ENCODE results near the gene C17orf50.

C17orf50 gene

DNA sequence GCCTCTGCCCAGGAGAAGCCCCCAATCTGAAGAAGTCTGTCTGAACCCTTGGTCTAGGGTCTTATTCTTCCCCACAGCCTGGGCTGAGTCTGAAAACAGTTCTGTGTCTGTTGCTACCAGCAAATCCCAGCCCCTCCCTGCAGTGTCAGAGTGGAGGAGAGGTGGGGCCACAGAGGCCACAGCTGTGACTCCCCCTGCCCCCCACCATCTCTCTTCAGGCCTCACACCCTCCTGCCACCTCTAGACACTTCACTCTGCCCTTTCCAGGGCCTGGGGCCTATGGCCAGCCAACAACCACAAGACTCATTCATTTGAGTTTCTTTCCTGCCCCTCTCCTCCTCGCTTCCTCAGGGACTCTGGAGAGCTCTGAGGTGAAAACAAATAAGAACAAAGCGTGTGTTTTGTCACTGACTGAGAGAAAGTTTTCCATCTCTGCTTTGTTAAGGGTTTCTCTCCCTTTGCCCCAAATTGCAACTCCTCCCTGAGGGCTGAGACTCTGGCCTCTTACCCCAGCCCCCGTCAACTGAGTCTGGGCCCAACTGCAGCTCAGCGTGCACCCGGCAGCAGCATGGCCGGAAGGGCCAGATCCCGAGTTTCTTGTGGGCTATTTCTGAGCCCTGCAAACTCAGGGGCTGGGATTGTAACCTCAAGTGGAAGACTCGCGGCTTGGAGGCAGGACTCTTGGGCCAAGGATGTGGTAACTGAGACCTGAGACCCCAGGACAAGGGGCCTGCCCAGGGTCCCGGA is 13.2 kb downstream of the C17orf50 start:
- Histone ChIP-seq H3K4me1 (ENCODE audit: control insufficient read depth, insufficient read depth, low read length) (peaks cover 26% of the 10 kb centered on the region), H3K27me3 (ENCODE audit: control insufficient read depth, insufficient read depth, low read length) (peaks cover 38% of the 10 kb centered on the region)

DNA sequence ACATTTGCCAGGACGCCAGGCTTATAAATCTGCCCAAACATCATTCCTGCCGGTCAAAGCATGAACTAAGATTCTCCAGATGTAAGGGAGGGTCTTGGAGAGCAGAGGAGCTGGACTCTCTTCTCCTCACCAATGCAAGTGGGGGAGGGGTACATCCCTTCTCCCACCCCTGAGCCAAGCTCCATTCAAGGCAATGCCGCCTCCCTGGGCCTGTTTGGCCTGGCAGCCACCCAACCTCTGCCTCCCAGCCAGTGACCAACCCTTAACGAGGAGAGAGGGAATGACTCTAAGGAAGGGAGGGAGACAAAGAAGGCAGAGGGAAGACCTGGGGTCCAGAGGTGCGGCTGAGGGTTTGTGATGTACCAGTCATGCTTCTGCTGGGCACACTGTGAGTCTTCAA is 13.8 kb downstream of the C17orf50 start:
- H3K27me3 ChIP-seq (ENCODE audit: control insufficient read depth, insufficient read depth, low read length), result peaks cover 39% of the 10 kb centered on the region
- no peaks in the 10 kb centered on the region for H3K9me3 ChIP-seq (replicated peaks; ENCODE audit: low read length)
- H3K4me1 ChIP-seq (ENCODE audit: control insufficient read depth, insufficient read depth, low read length), result peaks cover 28% of the 10 kb centered on the region
- no peak overlapping the region for H3K4me2 ChIP-seq (ENCODE audit: low read length)
- no peaks in the 10 kb centered on the region for H3K36me3 ChIP-seq (ENCODE audit: insufficient read depth, low read length)
- H3K4me3 ChIP-seq (ENCODE audit: low read length), result no peak overlapping the region
- no peak overlapping the region for H3K9ac ChIP-seq (ENCODE audit: low read depth, low read length)

More for the DNA sequence above, 13.2 kb downstream of the C17orf50 start:
- Histone ChIP-seq H3K4me3 (ENCODE audit: low read length) (no peak overlapping the region), H3K9me3 (replicated peaks; ENCODE audit: low read length) (no peaks in the 10 kb centered on the region), H3K9ac (ENCODE audit: low read depth, low read length) (no peak overlapping the region), H3K36me3 (ENCODE audit: insufficient read depth, low read length) (no peaks in the 10 kb centered on the region), H3K4me2 (ENCODE audit: low read length) (no peak overlapping the region)

DNA sequence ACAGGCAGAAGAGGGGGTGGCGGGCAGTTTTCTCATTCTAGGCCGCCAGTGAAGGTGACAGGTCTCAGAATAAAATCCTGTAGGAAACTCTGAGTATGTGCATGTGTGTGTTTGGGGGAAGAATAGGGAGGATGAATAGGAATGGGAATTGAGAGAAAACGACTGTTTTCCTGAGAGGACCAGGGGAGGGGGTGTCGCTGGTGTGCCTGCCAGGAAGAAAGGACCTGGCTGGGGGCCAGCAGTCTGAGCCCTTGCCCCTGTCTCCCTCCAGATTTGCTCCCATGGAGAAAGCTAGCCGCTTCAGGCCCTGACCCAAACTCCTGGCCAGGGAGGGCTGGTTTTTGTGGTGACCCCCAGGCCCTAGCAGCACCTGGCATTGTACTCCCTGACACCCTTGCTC is 14.4 kb downstream of the C17orf50 start:
- Histone ChIP-seq H3K4me2 (ENCODE audit: low read length) (no peak overlapping the region), H3K9me3 (replicated peaks; ENCODE audit: low read length) (no peaks in the 10 kb centered on the region), H3K4me3 (ENCODE audit: low read length) (no peak overlapping the region), H3K27me3 (ENCODE audit: control insufficient read depth, insufficient read depth, low read length) (peaks cover 42% of the 10 kb centered on the region), H3K9ac (ENCODE audit: low read depth, low read length) (no peak overlapping the region), H3K36me3 (ENCODE audit: insufficient read depth, low read length) (no peaks in the 10 kb centered on the region), H3K4me1 (ENCODE audit: control insufficient read depth, insufficient read depth, low read length) (peaks cover 28% of the 10 kb centered on the region)

DNA sequence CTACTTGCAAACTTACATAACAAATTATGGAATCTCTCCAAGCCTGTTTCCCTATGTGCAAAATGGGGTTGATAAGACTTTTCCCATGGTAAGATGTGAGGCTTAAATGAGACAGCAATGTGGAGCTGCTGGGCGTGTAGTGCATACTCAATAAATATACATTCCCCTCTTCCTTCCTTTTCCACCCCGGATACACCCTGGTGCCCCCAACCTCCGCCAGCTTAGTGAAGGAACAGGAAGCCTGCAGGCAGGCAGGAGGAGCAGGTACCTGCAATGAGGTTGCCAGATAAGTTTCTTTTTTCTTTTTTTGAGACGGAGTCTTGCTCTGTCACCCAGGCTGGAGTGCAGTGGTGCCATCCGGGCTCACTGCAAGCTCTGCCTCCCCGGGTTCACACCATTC is 14.9 kb downstream of the C17orf50 start:
- Histone ChIP-seq H3K27me3 (ENCODE audit: control insufficient read depth, insufficient read depth, low read length) (peaks cover 42% of the 10 kb centered on the region), H3K4me2 (ENCODE audit: low read length) (no peak overlapping the region), H3K4me3 (ENCODE audit: low read length) (no peak overlapping the region)

DNA sequence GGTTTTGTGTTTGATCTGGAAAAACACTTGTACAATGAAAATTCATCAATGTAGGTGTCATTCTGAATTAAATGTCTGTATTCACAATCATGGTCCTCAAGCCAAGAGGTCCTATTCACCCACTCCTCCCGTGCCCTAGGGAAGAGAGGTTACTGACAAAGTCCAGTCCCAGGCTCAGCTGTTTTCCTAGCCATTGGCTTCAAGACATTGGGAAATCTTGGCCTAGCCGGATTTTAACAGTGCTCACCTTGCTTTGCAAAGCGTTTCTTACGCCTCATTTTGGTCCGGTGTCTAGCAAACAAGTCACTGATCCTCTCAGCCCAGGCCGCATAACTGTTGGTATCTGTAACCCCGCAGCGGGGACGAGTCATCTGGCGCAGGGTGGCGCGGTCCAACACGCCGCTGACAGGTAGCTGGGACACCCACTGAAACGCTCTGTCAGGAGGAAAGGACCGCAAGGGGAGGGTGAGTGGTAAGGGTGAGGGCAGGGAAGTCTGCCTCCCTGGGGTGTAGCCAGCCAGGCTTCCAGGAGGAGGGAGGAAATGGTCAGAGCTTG is 18.0 kb downstream of the C17orf50 start:
- Histone ChIP-seq H3K27me3 (ENCODE audit: control insufficient read depth, insufficient read depth, low read length) (peaks cover 46% of the 10 kb centered on the region), H3K9ac (ENCODE audit: low read depth, low read length) (no peak overlapping the region), H3K4me2 (ENCODE audit: low read length) (peak overlapping the region; percentile 23), H3K4me3 (ENCODE audit: low read length) (no peak overlapping the region), H3K36me3 (ENCODE audit: insufficient read depth, low read length) (no peaks in the 10 kb centered on the region), H3K4me1 (ENCODE audit: control insufficient read depth, insufficient read depth, low read length) (peaks cover 33% of the 10 kb centered on the region), H3K9me3 (replicated peaks; ENCODE audit: low read length) (no peaks in the 10 kb centered on the region)

More for the DNA sequence above, 14.9 kb downstream of the C17orf50 start:
- Histone ChIP-seq H3K9me3 (replicated peaks; ENCODE audit: low read length) (no peaks in the 10 kb centered on the region), H3K9ac (ENCODE audit: low read depth, low read length) (no peak overlapping the region), H3K4me1 (ENCODE audit: control insufficient read depth, insufficient read depth, low read length) (peaks cover 28% of the 10 kb centered on the region), H3K36me3 (ENCODE audit: insufficient read depth, low read length) (no peaks in the 10 kb centered on the region)

DNA sequence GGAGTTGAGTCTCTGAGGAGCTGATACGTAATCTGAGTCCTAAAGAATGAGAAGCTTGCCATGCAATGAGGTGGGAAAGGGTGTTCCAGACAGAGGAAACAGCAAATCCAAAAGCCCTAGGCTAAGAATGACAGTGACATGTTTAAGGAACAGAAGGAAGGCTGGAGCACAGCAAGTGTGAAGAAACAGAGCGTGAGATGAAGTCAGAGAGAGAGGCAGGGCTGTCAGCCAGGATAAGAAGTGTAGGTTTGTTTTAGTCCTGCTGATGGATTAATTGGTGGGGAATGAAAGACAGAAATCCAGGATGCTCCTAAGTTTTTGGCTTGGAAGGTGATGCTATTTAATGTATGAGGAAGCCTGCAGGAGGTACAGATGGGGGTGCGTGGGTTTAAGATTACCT is 20.3 kb downstream of the C17orf50 start:
- Histone ChIP-seq H3K4me3 (ENCODE audit: low read length) (no peak overlapping the region), H3K27me3 (ENCODE audit: control insufficient read depth, insufficient read depth, low read length) (peaks cover 36% of the 10 kb centered on the region), H3K9me3 (replicated peaks; ENCODE audit: low read length) (no peaks in the 10 kb centered on the region), H3K9ac (ENCODE audit: low read depth, low read length) (no peak overlapping the region), H3K36me3 (ENCODE audit: insufficient read depth, low read length) (no peaks in the 10 kb centered on the region), H3K4me2 (ENCODE audit: low read length) (no peak overlapping the region), H3K4me1 (ENCODE audit: control insufficient read depth, insufficient read depth, low read length) (peaks cover 26% of the 10 kb centered on the region)

DNA sequence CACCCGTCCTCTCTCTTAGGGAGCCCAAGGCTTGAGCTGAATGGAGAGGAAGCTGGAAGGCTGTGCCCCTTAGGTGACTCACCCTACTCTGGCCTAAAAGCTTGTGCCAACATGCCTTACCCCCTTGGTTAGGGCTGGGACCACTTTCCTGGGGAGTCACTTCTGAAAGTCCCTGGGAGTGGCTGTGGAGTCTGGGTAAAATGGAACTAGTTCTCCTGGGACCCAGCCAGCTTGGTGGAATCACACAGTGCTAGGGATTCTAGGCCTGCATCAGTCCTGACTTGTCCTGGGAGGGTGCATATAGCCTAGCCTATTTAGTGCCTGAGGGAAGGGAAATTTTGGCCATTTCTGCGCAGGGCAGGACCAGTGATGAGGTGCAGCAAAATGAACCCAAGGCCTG is 24.2 kb downstream of the C17orf50 start:
- H3K4me3 ChIP-seq (ENCODE audit: low read length), result no peak overlapping the region
- no peak overlapping the region for H3K9ac ChIP-seq (ENCODE audit: low read depth, low read length)
- no peak overlapping the region for H3K4me2 ChIP-seq (ENCODE audit: low read length)
- no peaks in the 10 kb centered on the region for H3K9me3 ChIP-seq (replicated peaks; ENCODE audit: low read length)
- no peaks in the 10 kb centered on the region for H3K36me3 ChIP-seq (ENCODE audit: insufficient read depth, low read length)
- peaks cover 39% of the 10 kb centered on the region for H3K4me1 ChIP-seq (ENCODE audit: control insufficient read depth, insufficient read depth, low read length)
- peaks cover 24% of the 10 kb centered on the region for H3K27me3 ChIP-seq (ENCODE audit: control insufficient read depth, insufficient read depth, low read length)

DNA sequence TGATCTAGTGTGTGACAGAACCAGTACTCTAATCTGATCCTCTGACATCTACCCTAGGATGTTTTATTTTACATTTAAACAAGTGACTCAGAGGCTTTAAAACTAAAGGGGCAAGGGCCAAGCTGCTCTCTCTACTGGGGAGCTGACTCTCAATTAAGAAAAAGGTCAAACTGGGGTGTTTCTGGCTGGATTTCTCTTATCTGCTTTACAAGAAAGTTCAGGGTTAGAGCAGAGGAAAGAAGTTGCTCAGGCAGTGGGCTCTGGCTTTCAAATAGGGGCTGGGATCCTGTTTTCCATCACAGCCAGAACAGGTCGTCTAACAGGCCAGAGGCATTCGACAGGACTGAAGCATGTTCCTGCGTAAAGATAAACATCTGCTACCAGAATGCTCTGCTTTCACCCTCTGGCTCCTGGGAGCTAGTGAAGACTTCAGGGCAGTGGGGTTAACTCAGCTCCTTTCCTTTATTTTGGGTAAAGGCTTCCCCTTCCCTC is 26.3 kb downstream of the C17orf50 start:
- H3K4me1 ChIP-seq (ENCODE audit: control insufficient read depth, insufficient read depth, low read length), result peaks cover 39% of the 10 kb centered on the region
- peaks cover 14% of the 10 kb centered on the region for H3K27me3 ChIP-seq (ENCODE audit: control insufficient read depth, insufficient read depth, low read length)
- H3K9me3 ChIP-seq (replicated peaks; ENCODE audit: low read length), result no peaks in the 10 kb centered on the region
- no peak overlapping the region for H3K4me3 ChIP-seq (ENCODE audit: low read length)
- H3K4me2 ChIP-seq (ENCODE audit: low read length), result peak overlapping the region; percentile 35
- H3K9ac ChIP-seq (ENCODE audit: low read depth, low read length), result no peak overlapping the region
- no peaks in the 10 kb centered on the region for H3K36me3 ChIP-seq (ENCODE audit: insufficient read depth, low read length)

DNA sequence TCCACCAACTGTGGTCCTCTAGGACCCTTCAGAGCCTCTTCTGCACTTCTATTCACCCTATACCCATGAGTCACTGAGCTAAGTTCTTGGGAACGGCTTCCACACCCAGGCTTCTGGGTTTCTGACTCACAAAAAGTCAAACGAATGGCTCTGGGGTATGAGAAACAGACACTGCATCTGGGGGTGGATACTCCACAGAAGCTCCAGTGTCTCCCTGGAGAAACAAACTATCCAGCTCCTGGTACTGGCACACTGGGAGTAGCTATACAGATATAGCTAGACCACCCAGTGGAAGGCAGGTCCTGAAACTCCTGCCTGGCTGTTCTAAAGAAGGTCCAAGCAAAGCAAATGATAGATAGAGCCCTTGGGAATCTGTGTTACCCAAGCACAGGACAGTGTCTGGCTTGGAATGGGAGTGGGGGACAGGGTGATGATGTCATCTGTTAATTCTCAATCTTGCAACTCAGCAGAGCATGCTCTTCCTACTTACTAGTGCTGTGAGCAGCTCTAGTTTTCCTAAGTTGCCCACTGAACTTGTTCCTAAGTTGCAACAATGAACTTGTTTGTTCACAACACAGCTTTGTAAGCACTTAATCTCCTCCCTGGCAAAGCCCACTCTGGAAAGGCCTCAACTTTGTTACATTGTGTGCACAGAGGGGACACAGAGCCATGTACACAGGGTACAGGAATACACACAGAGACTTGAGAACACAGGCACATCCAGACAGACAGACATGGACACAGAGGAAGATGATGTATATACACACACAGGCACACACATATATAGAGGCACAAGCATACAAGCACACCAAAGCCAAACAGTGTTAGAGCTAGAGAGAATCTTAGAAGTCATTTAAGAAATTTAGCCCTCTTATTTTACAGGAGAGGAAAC is 28.0 kb downstream of the C17orf50 start:
- Histone ChIP-seq H3K27me3 (ENCODE audit: control insufficient read depth, insufficient read depth, low read length) (peaks cover 19% of the 10 kb centered on the region), H3K9me3 (replicated peaks; ENCODE audit: low read length) (no peaks in the 10 kb centered on the region), H3K4me3 (ENCODE audit: low read length) (peak overlapping the region; percentile 37), H3K4me2 (ENCODE audit: low read length) (peak overlapping the region; percentile 74), H3K36me3 (ENCODE audit: insufficient read depth, low read length) (no peaks in the 10 kb centered on the region), H3K4me1 (ENCODE audit: control insufficient read depth, insufficient read depth, low read length) (peaks cover 34% of the 10 kb centered on the region), H3K9ac (ENCODE audit: low read depth, low read length) (peak overlapping the region; percentile 38)

DNA sequence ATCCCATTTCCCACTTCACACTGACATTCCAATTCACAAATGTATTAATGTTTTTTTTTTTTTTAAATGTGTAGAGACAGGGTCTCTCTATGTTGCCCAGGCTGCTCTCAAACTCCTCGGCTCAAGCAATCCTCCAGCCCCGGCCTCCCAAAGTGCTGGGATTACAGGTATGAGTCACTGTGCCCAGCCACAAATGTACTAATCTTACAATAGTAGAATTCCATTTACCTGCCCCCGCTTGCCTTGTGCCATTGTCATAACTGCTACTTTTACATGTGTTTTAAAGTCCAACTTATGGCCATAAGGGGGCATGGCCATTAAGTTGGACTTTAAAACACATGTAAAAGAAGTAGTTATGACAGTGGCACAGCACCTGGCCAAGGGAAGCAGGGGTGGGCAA is 30.2 kb downstream of the C17orf50 start:
- H3K4me2 ChIP-seq (ENCODE audit: low read length), result no peak overlapping the region
- peaks cover 33% of the 10 kb centered on the region for H3K27me3 ChIP-seq (ENCODE audit: control insufficient read depth, insufficient read depth, low read length)
- no peaks in the 10 kb centered on the region for H3K36me3 ChIP-seq (ENCODE audit: insufficient read depth, low read length)
- H3K9ac ChIP-seq (ENCODE audit: low read depth, low read length), result no peak overlapping the region
- H3K4me1 ChIP-seq (ENCODE audit: control insufficient read depth, insufficient read depth, low read length), result peaks cover 40% of the 10 kb centered on the region
- no peak overlapping the region for H3K4me3 ChIP-seq (ENCODE audit: low read length)
- H3K9me3 ChIP-seq (replicated peaks; ENCODE audit: low read length), result no peaks in the 10 kb centered on the region

DNA sequence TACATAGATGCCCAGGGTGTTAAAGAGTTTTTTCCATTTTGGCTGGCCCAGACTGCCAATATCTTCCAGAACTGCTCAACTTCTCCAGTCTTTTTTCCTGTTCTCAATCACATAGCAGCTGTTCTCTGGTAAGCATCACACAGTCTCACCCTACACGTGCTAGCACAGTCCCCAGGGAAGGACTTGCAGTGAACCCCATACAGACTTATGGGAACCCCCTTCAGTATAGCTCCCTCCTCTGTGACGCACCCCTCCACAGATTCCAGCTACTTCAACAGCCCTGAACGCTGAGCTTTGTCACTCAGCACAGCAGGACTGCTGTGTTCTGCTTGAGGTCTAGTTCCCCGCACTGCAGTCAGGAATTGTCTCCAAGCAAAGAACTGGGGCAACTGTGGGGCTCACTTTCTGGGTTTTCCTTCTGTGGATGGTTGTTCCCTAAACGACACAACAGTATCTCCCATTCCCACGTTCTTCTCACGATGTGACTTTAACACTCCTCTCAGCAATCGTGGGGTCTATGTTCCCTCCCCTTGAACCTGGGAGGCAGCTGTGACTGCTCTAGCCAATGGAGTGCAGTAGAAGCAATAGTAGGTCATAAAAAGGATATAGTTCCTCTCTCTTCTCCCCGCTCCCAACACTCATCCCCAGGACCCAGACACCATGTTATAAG is 31.1 kb downstream of the C17orf50 start:
- no peak overlapping the region for H3K4me3 ChIP-seq (ENCODE audit: low read length)
- no peaks in the 10 kb centered on the region for H3K36me3 ChIP-seq (ENCODE audit: insufficient read depth, low read length)
- peaks cover 34% of the 10 kb centered on the region for H3K4me1 ChIP-seq (ENCODE audit: control insufficient read depth, insufficient read depth, low read length)
- H3K4me2 ChIP-seq (ENCODE audit: low read length), result no peak overlapping the region
- no peak overlapping the region for H3K9ac ChIP-seq (ENCODE audit: low read depth, low read length)
- H3K9me3 ChIP-seq (replicated peaks; ENCODE audit: low read length), result no peaks in the 10 kb centered on the region
- H3K27me3 ChIP-seq (ENCODE audit: control insufficient read depth, insufficient read depth, low read length), result peaks cover 43% of the 10 kb centered on the region

All from skeletal muscle satellite cell (primary cell).